Brain microvascular endothelial cell (primary cell): ENCODE data around the gene YAP1.

Experiments used
- DNase-seq: peaks from one replicate; pipeline ENCODE4 v3.0.0-alpha.2; 2020
- H3K27ac ChIP-seq: fragments of 250-450 bp; sonication (Bioruptor Pico); 2 replicates; pipeline ENCODE4 v1.5.1; 2020; ENCODE audit warnings: mild to moderate bottlenecking, moderate library complexity
- H3K27me3 ChIP-seq: fragments of 250-450 bp; sonication (Bioruptor Pico); replicated peaks from 2 replicates; pipeline ENCODE4 v1.5.1; 2020; ENCODE audit warnings: mild to moderate bottlenecking
- H3K36me3 ChIP-seq: fragments of 250-450 bp; sonication (Bioruptor Pico); replicated peaks from 2 replicates; pipeline ENCODE4 v1.5.1; 2020; ENCODE audit warnings: mild to moderate bottlenecking
- H3K4me3 ChIP-seq: 2 replicates; pipeline ENCODE4 v1.5.1; 2011; ENCODE audit warnings: low read depth, mild to moderate bottlenecking, control low read depth, low read length, moderate library complexity
- CTCF ChIP-seq: IDR thresholded peaks from 2 replicates; pipeline ENCODE4 v1.5.1; 2011; ENCODE audit warnings: low read depth, mild to moderate bottlenecking, moderate library complexity, low read length, control low read depth, inconsistent platforms; ENCODE audit errors: missing control alignments
- in situ Hi-C: cut with HindIII; loops from 2 replicates; pipeline ENCODE4 v1.10.0; 2017; ENCODE audit warnings: low sequenced_read_pairs, low pct_ligation_motif_present

YAP1 gene

GRCh38 chr11:102166175-102167064, 56.2 kb downstream of the YAP1 start:
- Histone ChIP-seq H3K4me3 (no peak overlapping the region), H3K27me3 (no peaks in the 10 kb centered on the region), H3K36me3 (peaks cover 14% of the 10 kb centered on the region), H3K27ac (no peak overlapping the region)
- in situ Hi-C loops = no loop called here
- TF ChIP-seq CTCF = no peak
- DNase-seq = no peak

- no peaks in the 10 kb centered on the region for H3K27me3 ChIP-seq
- no peak for DNase-seq
- peaks cover 5% of the 10 kb centered on the region for H3K36me3 ChIP-seq
- in situ Hi-C loops = no loop called here
- no peak for TF ChIP-seq CTCF
- no peak overlapping the region for H3K4me3 ChIP-seq
- H3K27ac ChIP-seq = no peak overlapping the region
These were observed 58.2 kb downstream of the YAP1 start for GRCh38 chr11:102168481-102168880.

DNA sequence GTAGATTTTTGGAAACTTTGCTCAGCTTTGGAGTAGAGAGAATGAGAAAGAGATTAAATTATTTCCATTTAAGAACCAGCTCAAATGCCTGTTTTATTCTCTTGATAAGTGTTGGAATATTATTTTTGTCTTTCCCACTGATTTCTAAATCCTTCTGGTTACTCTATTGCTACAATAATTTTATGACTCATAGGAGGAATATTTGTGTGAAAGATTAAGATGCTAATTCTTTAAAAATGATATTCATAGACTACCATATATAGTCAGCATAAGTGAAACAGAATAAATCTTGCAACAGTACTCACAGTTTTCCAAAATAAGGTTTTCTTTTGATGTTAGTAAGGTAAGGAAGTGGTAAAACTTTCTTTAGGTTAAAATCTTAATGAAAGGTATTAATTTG, 60.9 kb downstream of the YAP1 start:
- in situ Hi-C loops = no loop called here
- H3K4me3 ChIP-seq = no peak overlapping the region
- H3K27ac ChIP-seq = peak overlapping the region; percentile 93
- TF ChIP-seq CTCF = no peak
- DNase-seq = no peak
- no peaks in the 10 kb centered on the region for H3K27me3 ChIP-seq
- H3K36me3 ChIP-seq = peaks cover 9% of the 10 kb centered on the region

- DNase-seq = peak; percentile 32
- H3K27ac ChIP-seq = peak overlapping the region; percentile 93
- H3K27me3 ChIP-seq = no peaks in the 10 kb centered on the region
- no peak for TF ChIP-seq CTCF
- H3K4me3 ChIP-seq = no peak overlapping the region
- peaks cover 8% of the 10 kb centered on the region for H3K36me3 ChIP-seq
- in situ Hi-C loops = no loop called here
These were observed 62.0 kb downstream of the YAP1 start for GRCh38 chr11:102172127-102172848.

- H3K27me3 ChIP-seq = no peaks in the 10 kb centered on the region
- H3K36me3 ChIP-seq = peaks cover 19% of the 10 kb centered on the region
- no peak for TF ChIP-seq CTCF
- no peak overlapping the region for H3K27ac ChIP-seq
- no peak for DNase-seq
- in situ Hi-C loops = no loop called here
- H3K4me3 ChIP-seq = no peak overlapping the region
These were observed 66.9 kb downstream of the YAP1 start for GRCh38 chr11:102177126-102177525.
